Nephron (organoid): ENCODE results near the gene NUDC.
A peak's percentile ranks its signal among the peaks of the same experiment; 100 is the strongest.

Source experiments
- H3K27ac Mint-ChIP-seq, 3 experiments: 2 replicates each; pipeline ENCODE4 v1.8.0; 2020; ENCODE audit warnings: mixed read lengths in 3 of 3, mild to moderate bottlenecking in 2 of 3, moderate library complexity in 1 of 3
- H3K27me3 Mint-ChIP-seq: 2 replicates; pipeline ENCODE4 v1.8.0; 2021; ENCODE audit warnings: low read depth, mild to moderate bottlenecking, moderate library complexity, mixed read lengths
- H3K36me3 Mint-ChIP-seq: 2 replicates; pipeline ENCODE4 v1.8.0; 2020; ENCODE audit warnings: low read depth, mixed read lengths
- H3K4me1 Mint-ChIP-seq: 2 replicates; pipeline ENCODE4 v1.8.0; 2020; ENCODE audit warnings: mixed read lengths
- H3K4me3 Mint-ChIP-seq, 3 experiments: 2 replicates each; pipeline ENCODE4 v1.8.0; 2020; ENCODE audit warnings: mild to moderate bottlenecking in 3 of 3, mixed read lengths in 3 of 3, moderate library complexity in 2 of 3
- H3K9me3 Mint-ChIP-seq: 2 replicates; pipeline ENCODE4 v1.8.0; 2020; ENCODE audit warnings: mixed read lengths
- CTCF ChIP-seq, 3 experiments: fragments of 200-600 bp; sonication (generic); IDR thresholded peaks; one replicate each; pipeline ENCODE4 v1.5.0; 2021; ENCODE audit warnings: antibody characterized with exemption in 3 of 3; ENCODE audit not compliant: unreplicated experiment in 3 of 3

NUDC gene

DNA sequence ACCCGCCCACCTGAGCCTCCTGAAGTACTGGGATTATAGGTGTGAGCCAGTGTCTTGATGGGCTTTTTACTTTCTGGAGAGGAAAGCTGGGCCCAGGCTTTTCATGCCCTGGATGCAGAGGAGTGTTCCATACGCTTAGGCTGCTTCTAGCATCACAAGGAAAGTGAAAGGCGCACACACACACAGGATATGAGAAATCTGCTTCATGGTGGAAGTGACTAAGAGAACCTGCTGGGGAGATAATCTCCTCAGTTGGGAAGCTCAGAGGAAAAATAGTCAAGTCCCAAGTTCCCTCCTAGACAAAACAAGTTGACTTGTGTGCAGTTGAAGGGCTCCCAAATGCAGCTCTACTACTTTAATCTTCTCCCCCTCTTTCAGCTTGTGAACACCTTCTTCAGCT lies 2.2 kb downstream of the NUDC start:
- Mint-ChIP-seq H3K4me1 (peaks cover 35% of the 10 kb centered on the region), H3K36me3 (peaks cover 34% of the 10 kb centered on the region), H3K9me3 (no peaks in the 10 kb centered on the region), H3K27me3 (peaks cover 5% of the 10 kb centered on the region), H3K4me3 (peak overlapping the region; percentile 86 to 92 (median 91)), H3K27ac (no peak overlapping the region)
- TF ChIP-seq CTCF (IDR thresholded peaks at IDR 0.05; ENCODE audit: unreplicated experiment in 3 of 3): no peak

- Mint-ChIP-seq H3K27ac (no peak overlapping the region), H3K4me1 (no peaks in the 10 kb centered on the region), H3K36me3 (peaks cover 58% of the 10 kb centered on the region), H3K27me3 (no peaks in the 10 kb centered on the region), H3K9me3 (no peaks in the 10 kb centered on the region), H3K4me3 (no peak overlapping the region)
- TF ChIP-seq CTCF (IDR thresholded peaks at IDR 0.05; ENCODE audit: unreplicated experiment in 3 of 3): no peak
These were observed 11.0 kb downstream of the NUDC start for GRCh38 chr1:26932531-26932930.

- H3K27me3 Mint-ChIP-seq: no peaks in the 10 kb centered on the region
- no peak overlapping the region for H3K4me3 Mint-ChIP-seq
- TF ChIP-seq CTCF (IDR thresholded peaks at IDR 0.05; ENCODE audit: unreplicated experiment in 3 of 3): no peak
- no peak overlapping the region for H3K27ac Mint-ChIP-seq
- no peaks in the 10 kb centered on the region for H3K4me1 Mint-ChIP-seq
- H3K36me3 Mint-ChIP-seq: peaks cover 53% of the 10 kb centered on the region
- no peaks in the 10 kb centered on the region for H3K9me3 Mint-ChIP-seq
These were observed 15.3 kb downstream of the NUDC start for GRCh38 chr1:26936823-26937222.

DNA sequence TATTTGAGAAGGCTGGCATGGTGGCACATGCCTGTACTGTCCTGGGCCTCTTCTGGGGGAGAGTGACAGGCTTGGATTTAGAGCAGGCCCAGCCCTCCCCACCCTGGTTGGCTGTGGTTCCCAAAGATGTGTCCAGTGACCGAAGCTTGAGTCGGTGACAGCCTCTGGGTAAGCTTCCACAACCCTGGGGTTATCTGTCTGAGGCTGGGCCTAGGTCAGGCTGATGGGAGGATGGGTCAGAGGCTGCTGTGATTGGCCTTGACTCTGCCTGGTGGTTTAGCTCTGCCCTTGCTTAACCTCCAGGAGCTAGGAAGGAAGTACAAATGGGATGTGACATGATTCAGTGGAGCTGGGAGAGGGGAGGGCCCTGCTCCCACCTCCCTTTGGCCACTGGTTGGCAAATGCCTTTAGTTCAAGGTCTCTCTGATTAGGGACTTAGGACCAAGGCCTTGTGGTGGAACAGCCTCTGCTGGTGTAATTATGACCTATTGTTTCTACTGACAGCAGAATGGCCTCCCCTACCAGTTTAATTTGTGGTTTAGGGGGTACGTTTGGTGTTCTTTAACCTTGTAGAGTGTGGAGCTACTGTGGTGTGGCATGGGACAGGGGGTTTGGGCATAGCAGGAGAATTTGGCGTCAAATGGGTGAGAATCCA lies 16.6 kb downstream of the NUDC start:
- peak overlapping the region in 1 of 3 experiments; percentile 48 for H3K27ac Mint-ChIP-seq
- no peak overlapping the region for H3K4me3 Mint-ChIP-seq
- no peaks in the 10 kb centered on the region for H3K9me3 Mint-ChIP-seq

GRCh38 chr1:26938659-26939025 lies 17.1 kb downstream of the NUDC start:
- no peak for TF ChIP-seq CTCF (IDR thresholded peaks at IDR 0.05; ENCODE audit: unreplicated experiment in 3 of 3)
- Mint-ChIP-seq H3K27ac (no peak overlapping the region), H3K27me3 (no peaks in the 10 kb centered on the region), H3K9me3 (no peaks in the 10 kb centered on the region), H3K36me3 (peaks cover 54% of the 10 kb centered on the region), H3K4me1 (no peaks in the 10 kb centered on the region), H3K4me3 (no peak overlapping the region)

More for the DNA sequence above, 16.6 kb downstream of the NUDC start:
- Mint-ChIP-seq H3K4me1 (no peaks in the 10 kb centered on the region), H3K27me3 (no peaks in the 10 kb centered on the region), H3K36me3 (peaks cover 52% of the 10 kb centered on the region)
- TF ChIP-seq CTCF (IDR thresholded peaks at IDR 0.05; ENCODE audit: unreplicated experiment in 3 of 3): no peak

GRCh38 chr1:26941311-26941710 lies 19.8 kb downstream of the NUDC start:
- Mint-ChIP-seq H3K27ac (no peak overlapping the region), H3K4me1 (no peaks in the 10 kb centered on the region), H3K4me3 (no peak overlapping the region), H3K27me3 (no peaks in the 10 kb centered on the region), H3K36me3 (peaks cover 58% of the 10 kb centered on the region), H3K9me3 (no peaks in the 10 kb centered on the region)
- TF ChIP-seq CTCF (IDR thresholded peaks at IDR 0.05; ENCODE audit: unreplicated experiment in 3 of 3): no peak
